ENCODE data around the gene VSTM2L.

Gene VSTM2L

GRCh38 chr20:37931153-37931922 is 28.4 kb downstream of the VSTM2L start:
- no peak overlapping the region for H3K27ac ChIP-seq (ENCODE audit: low read depth, low read length)
- no peak overlapping the region for H2BK12ac ChIP-seq (ENCODE audit: low read length)
- no peak overlapping the region for H3K14ac ChIP-seq (ENCODE audit: low read length)
- H2BK5ac ChIP-seq (ENCODE audit: low read depth, low read length, poor library complexity) = no peak overlapping the region
- H4K12ac ChIP-seq (ENCODE audit: low read depth, low read length) = no peak overlapping the region
- no peak overlapping the region for H3K18ac ChIP-seq (ENCODE audit: low read length)
- no peak overlapping the region for H2AFZ ChIP-seq (ENCODE audit: insufficient read depth, low read length, poor library complexity)
- peak; percentile 9 to 29 for DNase-seq
- no peak overlapping the region for H3K4me3 ChIP-seq (ENCODE audit: low read depth, low read length)
- no peaks in the 10 kb centered on the region for H3K79me1 ChIP-seq (ENCODE audit: low read length)
- H3K79me2 ChIP-seq (ENCODE audit: control insufficient read depth, insufficient read depth, low read length, poor library complexity) = no peaks in the 10 kb centered on the region
- H4K91ac ChIP-seq (ENCODE audit: low read depth, low read length) = no peak overlapping the region
- no peak overlapping the region for H3K23ac ChIP-seq (ENCODE audit: low read length)
- no peak overlapping the region for H3K4ac ChIP-seq (ENCODE audit: low read depth, low read length)
- peaks cover 3% of the 10 kb centered on the region for H3K9me3 ChIP-seq (ENCODE audit: insufficient read depth, low read depth, low read length)
- WGBS (ENCODE audit: extremely low coverage, insufficient coverage, insufficient read length) = no CpG with 5 or more reads among the region's 27 CpGs
- no peak overlapping the region for H4K8ac ChIP-seq (ENCODE audit: low read depth, low read length)
- H3K4me2 ChIP-seq (ENCODE audit: low read length) = no peak overlapping the region
- no peak overlapping the region for H2BK120ac ChIP-seq (ENCODE audit: insufficient read depth, low read length, poor library complexity)
- no peaks in the 10 kb centered on the region for H3K36me3 ChIP-seq (ENCODE audit: control insufficient read depth in 1 of 2, insufficient read depth in 2 of 2, low read length in 2 of 2)
- H3K27me3 ChIP-seq (ENCODE audit: insufficient read depth, low read length) = no peaks in the 10 kb centered on the region
- peaks cover 2 to 5% of the 10 kb centered on the region in 2 experiments for H3K4me1 ChIP-seq (ENCODE audit: control insufficient read depth in 1 of 2, insufficient read depth in 2 of 2, low read length in 2 of 2)
- H3K9ac ChIP-seq (ENCODE audit: low read length) = no peak overlapping the region
- H2AK5ac ChIP-seq (ENCODE audit: low read length) = no peak overlapping the region

- WGBS (ENCODE audit: extremely low coverage, insufficient coverage, insufficient read length) = no CpG with 5 or more reads among the region's 8 CpGs
- Histone ChIP-seq H4K91ac (ENCODE audit: low read depth, low read length) (no peak overlapping the region), H2BK12ac (ENCODE audit: low read length) (no peak overlapping the region)
Measured at GRCh38 chr20:37932074-37932473, 29.1 kb downstream of the VSTM2L start.

GRCh38 chr20:37932919-37933318 is 30.0 kb downstream of the VSTM2L start:
- H3K4me1 ChIP-seq (ENCODE audit: control insufficient read depth in 1 of 2, insufficient read depth in 2 of 2, low read length in 2 of 2) = peaks cover 2 to 5% of the 10 kb centered on the region in 2 experiments
- WGBS (ENCODE audit: extremely low coverage, insufficient coverage, insufficient read length) = no CpG with 5 or more reads among the region's 4 CpGs
- no peak overlapping the region for H3K4ac ChIP-seq (ENCODE audit: low read depth, low read length)
- H3K79me2 ChIP-seq (ENCODE audit: control insufficient read depth, insufficient read depth, low read length, poor library complexity) = no peaks in the 10 kb centered on the region
- no peaks in the 10 kb centered on the region for H3K27me3 ChIP-seq (ENCODE audit: insufficient read depth, low read length)
- H2BK5ac ChIP-seq (ENCODE audit: low read depth, low read length, poor library complexity) = no peak overlapping the region
- no peak overlapping the region for H3K18ac ChIP-seq (ENCODE audit: low read length)
- no peak overlapping the region for H3K4me2 ChIP-seq (ENCODE audit: low read length)
- H3K14ac ChIP-seq (ENCODE audit: low read length) = no peak overlapping the region
- no peak overlapping the region for H3K9ac ChIP-seq (ENCODE audit: low read length)
- H3K23ac ChIP-seq (ENCODE audit: low read length) = no peak overlapping the region
- no peak overlapping the region for H4K91ac ChIP-seq (ENCODE audit: low read depth, low read length)
- DNase-seq = peak; percentile 93 to 96
- no peak overlapping the region for H2AFZ ChIP-seq (ENCODE audit: insufficient read depth, low read length, poor library complexity)
- H3K27ac ChIP-seq (ENCODE audit: low read depth, low read length) = no peak overlapping the region
- H2BK120ac ChIP-seq (ENCODE audit: insufficient read depth, low read length, poor library complexity) = no peak overlapping the region
- no peak overlapping the region for H4K8ac ChIP-seq (ENCODE audit: low read depth, low read length)
- H4K12ac ChIP-seq (ENCODE audit: low read depth, low read length) = no peak overlapping the region
- H3K36me3 ChIP-seq (ENCODE audit: control insufficient read depth in 1 of 2, insufficient read depth in 2 of 2, low read length in 2 of 2) = no peaks in the 10 kb centered on the region
- H2AK5ac ChIP-seq (ENCODE audit: low read length) = no peak overlapping the region
- no peak overlapping the region for H2BK12ac ChIP-seq (ENCODE audit: low read length)
- H3K4me3 ChIP-seq (ENCODE audit: low read depth, low read length) = no peak overlapping the region
- peaks cover 3% of the 10 kb centered on the region for H3K9me3 ChIP-seq (ENCODE audit: insufficient read depth, low read depth, low read length)
- H3K79me1 ChIP-seq (ENCODE audit: low read length) = no peaks in the 10 kb centered on the region

More at GRCh38 chr20:37932074-37932473, 29.1 kb downstream of the VSTM2L start:
- peaks cover 2 to 5% of the 10 kb centered on the region in 2 experiments for H3K4me1 ChIP-seq (ENCODE audit: control insufficient read depth in 1 of 2, insufficient read depth in 2 of 2, low read length in 2 of 2)
- H3K23ac ChIP-seq (ENCODE audit: low read length) = no peak overlapping the region
- H4K8ac ChIP-seq (ENCODE audit: low read depth, low read length) = no peak overlapping the region
- H3K79me2 ChIP-seq (ENCODE audit: control insufficient read depth, insufficient read depth, low read length, poor library complexity) = no peaks in the 10 kb centered on the region
- H3K27me3 ChIP-seq (ENCODE audit: insufficient read depth, low read length) = no peaks in the 10 kb centered on the region
- H3K14ac ChIP-seq (ENCODE audit: low read length) = no peak overlapping the region
- no peaks in the 10 kb centered on the region for H3K36me3 ChIP-seq (ENCODE audit: control insufficient read depth in 1 of 2, insufficient read depth in 2 of 2, low read length in 2 of 2)
- DNase-seq = no peak
- no peak overlapping the region for H3K4ac ChIP-seq (ENCODE audit: low read depth, low read length)
- no peak overlapping the region for H3K27ac ChIP-seq (ENCODE audit: low read depth, low read length)
- H3K18ac ChIP-seq (ENCODE audit: low read length) = no peak overlapping the region
- H3K9me3 ChIP-seq (ENCODE audit: insufficient read depth, low read depth, low read length) = peaks cover 3% of the 10 kb centered on the region
- H4K12ac ChIP-seq (ENCODE audit: low read depth, low read length) = no peak overlapping the region
- no peak overlapping the region for H2BK5ac ChIP-seq (ENCODE audit: low read depth, low read length, poor library complexity)
- H2AK5ac ChIP-seq (ENCODE audit: low read length) = no peak overlapping the region
- H3K4me3 ChIP-seq (ENCODE audit: low read depth, low read length) = no peak overlapping the region
- H2BK120ac ChIP-seq (ENCODE audit: insufficient read depth, low read length, poor library complexity) = no peak overlapping the region
- H3K4me2 ChIP-seq (ENCODE audit: low read length) = no peak overlapping the region
- no peak overlapping the region for H2AFZ ChIP-seq (ENCODE audit: insufficient read depth, low read length, poor library complexity)
- H3K9ac ChIP-seq (ENCODE audit: low read length) = no peak overlapping the region
- H3K79me1 ChIP-seq (ENCODE audit: low read length) = no peaks in the 10 kb centered on the region

GRCh38 chr20:37933786-37934633 is 31.1 kb downstream of the VSTM2L start:
- H3K9me3 ChIP-seq (ENCODE audit: insufficient read depth, low read depth, low read length) = peaks cover 3% of the 10 kb centered on the region
- no peak overlapping the region for H3K4me3 ChIP-seq (ENCODE audit: low read depth, low read length)
- H3K23ac ChIP-seq (ENCODE audit: low read length) = no peak overlapping the region
- H4K91ac ChIP-seq (ENCODE audit: low read depth, low read length) = no peak overlapping the region
- H3K36me3 ChIP-seq (ENCODE audit: control insufficient read depth in 1 of 2, insufficient read depth in 2 of 2, low read length in 2 of 2) = no peaks in the 10 kb centered on the region
- H4K12ac ChIP-seq (ENCODE audit: low read depth, low read length) = no peak overlapping the region
- no peak overlapping the region for H2AFZ ChIP-seq (ENCODE audit: insufficient read depth, low read length, poor library complexity)
- no peak overlapping the region for H2BK12ac ChIP-seq (ENCODE audit: low read length)
- no peak overlapping the region for H3K18ac ChIP-seq (ENCODE audit: low read length)
- no peaks in the 10 kb centered on the region for H3K79me1 ChIP-seq (ENCODE audit: low read length)
- H2BK5ac ChIP-seq (ENCODE audit: low read depth, low read length, poor library complexity) = no peak overlapping the region
- H4K8ac ChIP-seq (ENCODE audit: low read depth, low read length) = no peak overlapping the region
- H3K27ac ChIP-seq (ENCODE audit: low read depth, low read length) = no peak overlapping the region
- no peaks in the 10 kb centered on the region for H3K79me2 ChIP-seq (ENCODE audit: control insufficient read depth, insufficient read depth, low read length, poor library complexity)
- H3K4ac ChIP-seq (ENCODE audit: low read depth, low read length) = no peak overlapping the region
- no peak overlapping the region for H3K4me2 ChIP-seq (ENCODE audit: low read length)
- H2AK5ac ChIP-seq (ENCODE audit: low read length) = no peak overlapping the region
- peaks cover 2 to 5% of the 10 kb centered on the region in 2 experiments for H3K4me1 ChIP-seq (ENCODE audit: control insufficient read depth in 1 of 2, insufficient read depth in 2 of 2, low read length in 2 of 2)
- no peak overlapping the region for H3K14ac ChIP-seq (ENCODE audit: low read length)
- H3K9ac ChIP-seq (ENCODE audit: low read length) = no peak overlapping the region
- H3K27me3 ChIP-seq (ENCODE audit: insufficient read depth, low read length) = no peaks in the 10 kb centered on the region
- WGBS (ENCODE audit: extremely low coverage, insufficient coverage, insufficient read length) = no CpG with 5 or more reads among the region's 15 CpGs
- no peak overlapping the region for H2BK120ac ChIP-seq (ENCODE audit: insufficient read depth, low read length, poor library complexity)
- DNase-seq = no peak
